Measurements from ENCODE around the gene NSD2. TPM values are rescaled to one million over a fixed set of nuclear protein-coding genes. Genes with fewer than 3 reads are reported as not detected.

The NSD2 gene
- total and polyA plus RNA-seq, 3 donors from 2014 or later = 108 to 144 (median 124) TPM

DNA sequence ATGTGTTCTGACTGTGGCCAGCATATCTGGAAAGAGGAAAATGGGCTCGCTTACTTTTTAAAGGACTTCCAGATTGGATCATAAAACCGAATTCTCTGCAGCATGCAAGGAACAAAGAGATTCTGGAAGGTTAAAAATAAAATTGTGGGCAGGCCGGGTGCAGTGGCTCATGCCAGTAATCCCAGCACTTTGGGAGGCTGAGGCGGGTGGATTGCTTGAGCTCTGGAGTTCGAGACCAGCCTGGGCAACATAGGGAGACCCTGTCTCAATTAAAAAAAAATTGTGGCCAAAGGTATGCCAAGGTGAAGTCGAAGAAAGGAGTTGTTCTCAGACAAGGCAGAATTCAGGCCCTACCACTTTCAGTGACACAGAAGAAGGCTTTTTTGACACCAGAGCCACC lies 99.7 kb downstream of the NSD2 start:
- no peak overlapping the region for H3K27ac ChIP-seq
- H3K36me3 ChIP-seq (ENCODE audit: low read depth, missing control alignments) = no peaks in the 10 kb centered on the region
- no peaks in the 10 kb centered on the region for H3K4me1 ChIP-seq
- intact Hi-C loops (cut with DNase I; ENCODE audit: low total_unique reads) = no loop called here
- WGBS, 2 donors = 83 to 89% methylated on average over 6 of the region's 6 CpGs
- no peak for TF ChIP-seq POLR2A (IDR thresholded peaks at IDR 0.05)
- TF ChIP-seq, protein P1, sequence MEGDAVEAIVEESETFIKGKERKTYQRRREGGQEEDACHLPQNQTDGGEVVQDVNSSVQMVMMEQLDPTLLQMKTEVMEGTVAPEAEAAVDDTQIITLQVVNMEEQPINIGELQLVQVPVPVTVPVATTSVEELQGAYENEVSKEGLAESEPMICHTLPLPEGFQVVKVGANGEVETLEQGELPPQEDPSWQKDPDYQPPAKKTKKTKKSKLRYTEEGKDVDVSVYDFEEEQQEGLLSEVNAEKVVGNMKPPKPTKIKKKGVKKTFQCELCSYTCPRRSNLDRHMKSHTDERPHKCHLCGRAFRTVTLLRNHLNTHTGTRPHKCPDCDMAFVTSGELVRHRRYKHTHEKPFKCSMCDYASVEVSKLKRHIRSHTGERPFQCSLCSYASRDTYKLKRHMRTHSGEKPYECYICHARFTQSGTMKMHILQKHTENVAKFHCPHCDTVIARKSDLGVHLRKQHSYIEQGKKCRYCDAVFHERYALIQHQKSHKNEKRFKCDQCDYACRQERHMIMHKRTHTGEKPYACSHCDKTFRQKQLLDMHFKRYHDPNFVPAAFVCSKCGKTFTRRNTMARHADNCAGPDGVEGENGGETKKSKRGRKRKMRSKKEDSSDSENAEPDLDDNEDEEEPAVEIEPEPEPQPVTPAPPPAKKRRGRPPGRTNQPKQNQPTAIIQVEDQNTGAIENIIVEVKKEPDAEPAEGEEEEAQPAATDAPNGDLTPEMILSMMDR (IDR thresholded peaks at IDR 0.05) = no peak
- DNase-seq = no peak
- no peak overlapping the region for H3K4me3 ChIP-seq
- H3K9me3 ChIP-seq = no peaks in the 10 kb centered on the region
- no peaks in the 10 kb centered on the region for H3K27me3 ChIP-seq

DNA sequence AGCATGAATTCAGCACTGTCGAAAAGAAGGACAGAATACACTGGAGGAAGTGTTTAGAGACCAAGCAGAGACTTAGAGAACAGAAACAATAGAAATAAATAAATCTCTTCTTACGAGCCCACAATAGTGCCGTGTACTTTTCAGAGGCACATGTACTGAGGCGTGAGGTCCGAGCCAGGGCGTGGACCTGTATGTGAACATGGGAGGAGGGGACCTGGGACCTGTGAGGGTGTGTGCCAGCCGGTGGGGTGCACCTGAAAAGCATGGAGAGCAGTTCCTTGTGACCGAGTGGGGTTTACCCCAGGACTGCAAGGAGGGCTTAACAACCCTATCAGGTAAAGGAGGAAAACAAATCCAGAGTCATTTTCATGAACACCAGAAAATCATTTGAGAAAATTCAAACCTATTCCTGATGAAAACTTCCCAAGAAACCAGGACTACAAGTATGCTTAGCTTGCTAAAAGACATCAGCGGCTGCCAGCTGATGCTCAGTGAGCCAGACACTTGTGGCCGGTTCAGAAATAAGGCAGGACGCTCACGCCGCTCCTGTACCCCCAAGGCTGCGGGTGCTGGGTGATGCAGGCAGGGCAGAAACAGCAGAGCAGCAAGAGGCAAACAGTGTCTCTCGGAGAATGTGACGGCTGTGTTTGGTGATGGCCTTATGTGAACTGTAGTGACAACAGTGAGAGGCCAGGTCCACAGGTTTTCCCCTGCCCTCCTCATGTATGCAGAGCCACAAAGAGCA lies 100.4 kb downstream of the NSD2 start:
- H3K27ac ChIP-seq = no peak overlapping the region
- no peaks in the 10 kb centered on the region for H3K27me3 ChIP-seq
- 89 to 94% methylated on average over 16 of the region's 16 CpGs for WGBS, 2 donors
- no peak overlapping the region for H3K4me3 ChIP-seq
- no peaks in the 10 kb centered on the region for H3K9me3 ChIP-seq
- DNase-seq = no peak
- TF ChIP-seq POLR2A (IDR thresholded peaks at IDR 0.05) = no peak
- TF ChIP-seq, protein P1 (IDR thresholded peaks at IDR 0.05) = no peak
- intact Hi-C loops (cut with DNase I; ENCODE audit: low total_unique reads) = no loop called here
- H3K4me1 ChIP-seq = no peaks in the 10 kb centered on the region
- H3K36me3 ChIP-seq (ENCODE audit: low read depth, missing control alignments) = no peaks in the 10 kb centered on the region

DNA sequence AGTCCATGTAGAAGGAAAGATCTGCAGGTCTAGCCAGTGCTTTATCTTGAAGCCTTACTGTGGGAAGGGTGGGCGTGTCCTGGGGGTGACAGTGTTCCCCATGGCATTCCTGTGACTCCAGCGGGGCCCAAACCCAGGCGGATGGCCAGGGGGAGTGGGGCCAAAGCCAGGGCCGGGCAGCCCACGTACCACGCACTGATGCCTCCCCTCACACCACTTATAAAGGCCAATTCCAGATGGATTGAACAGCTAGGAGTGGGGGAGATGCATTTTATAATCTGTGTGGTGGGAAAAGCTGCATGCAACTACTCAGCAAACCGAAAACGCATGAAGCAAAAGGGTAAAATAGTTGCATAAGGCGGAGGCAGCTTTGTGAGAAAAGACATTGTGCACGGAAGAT lies 101.2 kb downstream of the NSD2 start:
- Histone ChIP-seq H3K9me3 (no peaks in the 10 kb centered on the region), H3K36me3 (ENCODE audit: low read depth, missing control alignments) (no peaks in the 10 kb centered on the region), H3K27ac (no peak overlapping the region), H3K4me1 (no peaks in the 10 kb centered on the region), H3K27me3 (no peaks in the 10 kb centered on the region), H3K4me3 (no peak overlapping the region)
- TF ChIP-seq, protein P1 (IDR thresholded peaks at IDR 0.05) = no peak
- TF ChIP-seq POLR2A (IDR thresholded peaks at IDR 0.05) = no peak
- DNase-seq = no peak
- 88 to 89% methylated on average over 10 of the region's 10 CpGs for WGBS, 2 donors
- intact Hi-C loops (cut with DNase I; ENCODE audit: low total_unique reads) = no loop called here

DNA sequence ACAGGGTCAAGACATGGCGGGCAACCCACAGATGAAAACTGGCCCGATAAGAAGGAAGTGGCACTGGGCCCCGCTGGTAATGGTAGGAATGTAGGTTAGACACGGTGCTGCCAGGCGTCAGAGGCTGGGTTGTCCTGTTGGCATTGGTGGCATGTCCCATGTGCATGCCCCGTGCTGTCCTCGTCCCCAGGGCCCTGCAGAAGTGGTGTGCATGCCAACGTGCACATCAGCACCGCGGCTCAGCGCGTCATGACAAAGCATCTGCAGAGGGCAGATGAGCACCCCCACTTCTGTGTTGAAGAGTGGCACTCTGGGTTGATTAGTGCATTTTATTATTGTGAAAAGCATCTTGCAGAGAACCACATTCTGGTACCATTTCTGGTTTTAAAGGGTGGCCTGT lies 102.0 kb downstream of the NSD2 start:
- intact Hi-C loops (cut with DNase I; ENCODE audit: low total_unique reads) = no loop called here
- Histone ChIP-seq H3K9me3 (no peaks in the 10 kb centered on the region), H3K4me3 (no peak overlapping the region), H3K36me3 (ENCODE audit: low read depth, missing control alignments) (no peaks in the 10 kb centered on the region), H3K27me3 (no peaks in the 10 kb centered on the region), H3K4me1 (no peaks in the 10 kb centered on the region), H3K27ac (no peak overlapping the region)
- WGBS, 2 donors = 93 to 97% methylated on average over 12 of the region's 12 CpGs
- DNase-seq = no peak
- TF ChIP-seq, protein P1 (IDR thresholded peaks at IDR 0.05) = no peak
- TF ChIP-seq POLR2A (IDR thresholded peaks at IDR 0.05) = no peak

DNA sequence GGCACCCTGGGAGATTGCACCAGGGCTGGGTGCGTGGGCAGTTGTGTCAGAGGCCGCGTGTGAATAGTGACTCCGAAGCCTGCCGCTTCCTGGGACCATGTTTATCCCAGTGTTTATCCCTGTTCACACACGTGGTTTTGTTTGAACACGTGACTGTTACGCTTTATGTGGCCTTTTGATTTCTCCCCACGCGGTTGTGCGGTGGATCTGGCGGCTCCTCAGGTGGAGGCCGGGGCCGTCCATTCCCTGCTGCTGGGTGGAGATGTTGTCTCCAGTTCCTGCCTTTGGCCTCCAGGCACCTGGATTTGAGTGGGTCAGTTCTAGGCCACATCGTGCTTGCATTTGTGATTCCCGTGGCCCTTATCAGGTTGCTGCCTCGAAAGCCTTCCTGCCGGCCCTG lies 102.5 kb downstream of the NSD2 start:
- Histone ChIP-seq H3K9me3 (no peaks in the 10 kb centered on the region), H3K36me3 (ENCODE audit: low read depth, missing control alignments) (no peaks in the 10 kb centered on the region), H3K4me3 (no peak overlapping the region), H3K4me1 (no peaks in the 10 kb centered on the region), H3K27me3 (no peaks in the 10 kb centered on the region), H3K27ac (no peak overlapping the region)
- DNase-seq = no peak
- 92 to 93% methylated on average over 14 to 18 of the region's 18 CpGs for WGBS, 2 donors
- intact Hi-C loops (cut with DNase I; ENCODE audit: low total_unique reads) = no loop called here
- TF ChIP-seq, protein P1 (IDR thresholded peaks at IDR 0.05) = no peak
- no peak for TF ChIP-seq POLR2A (IDR thresholded peaks at IDR 0.05)

Measured in testis (tissue), 3 donors.